OCI-LY3 (cell line): ENCODE results near the gene TSEN54.

Experiments
- H2AFZ ChIP-seq: fragments of 200-600, 300-600 bp; shearing (Covaris generic); 2 replicates; pipeline ENCODE4 v1.6.0; 2014; ENCODE audit warnings: antibody characterized with exemption, low read depth, low read length
- H3K27ac ChIP-seq: fragments of 200-600, 300-600 bp; sonication (generic); 2 replicates; pipeline ENCODE4 v1.5.1; 2014; ENCODE audit warnings: mild to moderate bottlenecking, low read length, moderate library complexity, mixed read lengths
- H3K27me3 ChIP-seq: fragments of 200-600, 300-600 bp; sonication (generic); 2 replicates; pipeline ENCODE4 v1.6.1; 2014; ENCODE audit warnings: low read depth, low read length, mixed read lengths
- H3K36me3 ChIP-seq: fragments of 200-600, 300-600 bp; sonication (generic); replicated peaks from 2 replicates; pipeline ENCODE3; 2014; ENCODE audit warnings: low read depth, low read length, mixed read lengths
- H3K4me1 ChIP-seq: fragments of 300-600, 200-600 bp; sonication (generic); 2 replicates; pipeline ENCODE4 v1.6.1; 2014; ENCODE audit warnings: low read length, mixed read lengths
- H3K4me2 ChIP-seq: fragments of 200-600, 300-600 bp; sonication (generic); 2 replicates; pipeline ENCODE4 v1.6.1; 2014; ENCODE audit warnings: low read length, mixed read lengths
- H3K4me3 ChIP-seq: fragments of 300-600, 200-600 bp; sonication (generic); 2 replicates; pipeline ENCODE4 v1.5.1; 2014; ENCODE audit warnings: antibody characterized with exemption, mild to moderate bottlenecking, low read length, moderate library complexity
- H3K79me2 ChIP-seq: fragments of 300-600, 200-600 bp; shearing (Covaris generic); 2 replicates; pipeline ENCODE4 v1.6.1; 2014; ENCODE audit warnings: mild to moderate bottlenecking, low read length, mixed read lengths
- H3K9ac ChIP-seq: fragments of 300-600, 200-600 bp; shearing (Covaris generic); 2 replicates; pipeline ENCODE4 v1.6.0; 2014; ENCODE audit warnings: mild to moderate bottlenecking, low read length, moderate library complexity
- H3K9me3 ChIP-seq: fragments of 200-600, 300-600 bp; shearing (Covaris generic); 2 replicates; pipeline ENCODE4 v1.6.1; 2014; ENCODE audit warnings: low read length, mixed read lengths; ENCODE audit not compliant: insufficient read depth
- H4K20me1 ChIP-seq: fragments of 200-600, 300-600 bp; sonication (generic); 2 replicates; pipeline ENCODE4 v1.6.1; 2016; ENCODE audit warnings: low read length, mixed read lengths; ENCODE audit not compliant: insufficient read depth
- CTCF ChIP-seq: fragments of 200-600, 300-600 bp; sonication (generic); IDR thresholded peaks from 2 replicates; pipeline ENCODE4 v1.5.1; 2014; ENCODE audit warnings: antibody characterized with exemption, low read length, low read depth
- EZH2phosphoT487 ChIP-seq: fragments of 200-600 bp; shearing (Covaris generic); IDR thresholded peaks from 2 replicates; pipeline ENCODE4 v1.6.1; 2018; ENCODE audit warnings: antibody characterized with exemption, mixed run types, low read depth

TSEN54 gene

GRCh38 chr17:75564195-75564594 lies 47.9 kb downstream of the TSEN54 start:
- Histone ChIP-seq H3K36me3 (no peaks in the 10 kb centered on the region), H3K79me2 (no peaks in the 10 kb centered on the region), H3K4me2 (no peak overlapping the region), H3K9ac (no peak overlapping the region), H3K27ac (no peak overlapping the region), H2AFZ (no peak overlapping the region), H3K9me3 (no peaks in the 10 kb centered on the region), H3K4me1 (peaks cover 10% of the 10 kb centered on the region), H3K4me3 (no peak overlapping the region), H4K20me1 (no peaks in the 10 kb centered on the region), H3K27me3 (no peaks in the 10 kb centered on the region)
- TF ChIP-seq EZH2phosphoT487 (no peak), CTCF (no peak)

DNA sequence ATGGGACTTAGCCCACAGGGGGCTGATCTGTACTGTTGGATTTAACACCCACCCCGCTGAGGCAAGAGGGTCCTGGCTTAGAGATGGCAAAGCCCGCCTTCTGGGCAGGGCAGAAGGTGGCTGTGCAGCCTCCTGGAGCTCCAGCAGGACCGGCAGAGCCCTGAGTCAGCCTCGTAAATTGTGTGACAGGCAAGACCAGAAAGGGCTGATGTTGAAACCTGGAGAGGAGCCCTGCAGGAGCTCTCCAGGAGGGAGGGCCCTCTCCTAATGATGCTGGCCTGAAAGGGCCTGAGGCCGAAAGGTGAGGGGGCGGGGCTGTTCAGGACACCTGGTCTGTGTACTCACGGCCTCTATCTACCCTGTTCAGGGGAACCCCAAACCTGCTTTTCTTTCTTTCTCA lies 48.7 kb downstream of the TSEN54 start:
- no peaks in the 10 kb centered on the region for H3K9me3 ChIP-seq
- H3K27me3 ChIP-seq, result no peaks in the 10 kb centered on the region
- no peak for TF ChIP-seq CTCF
- no peak for TF ChIP-seq EZH2phosphoT487
- H3K36me3 ChIP-seq, result no peaks in the 10 kb centered on the region
- H3K4me1 ChIP-seq, result peaks cover 10% of the 10 kb centered on the region
- H3K9ac ChIP-seq, result no peak overlapping the region
- no peak overlapping the region for H3K4me2 ChIP-seq
- H3K27ac ChIP-seq, result no peak overlapping the region
- no peaks in the 10 kb centered on the region for H3K79me2 ChIP-seq
- no peak overlapping the region for H3K4me3 ChIP-seq
- no peak overlapping the region for H2AFZ ChIP-seq
- H4K20me1 ChIP-seq, result no peaks in the 10 kb centered on the region

- peaks cover 13% of the 10 kb centered on the region for H3K4me1 ChIP-seq
- no peak for TF ChIP-seq EZH2phosphoT487
- no peak for TF ChIP-seq CTCF
- H4K20me1 ChIP-seq, result no peaks in the 10 kb centered on the region
- no peak overlapping the region for H3K4me2 ChIP-seq
- H3K27ac ChIP-seq, result no peak overlapping the region
- H3K9me3 ChIP-seq, result no peaks in the 10 kb centered on the region
- H2AFZ ChIP-seq, result no peak overlapping the region
- H3K27me3 ChIP-seq, result no peaks in the 10 kb centered on the region
- H3K9ac ChIP-seq, result no peak overlapping the region
- no peaks in the 10 kb centered on the region for H3K79me2 ChIP-seq
- no peak overlapping the region for H3K4me3 ChIP-seq
- no peaks in the 10 kb centered on the region for H3K36me3 ChIP-seq
Measured at GRCh38 chr17:75565618-75566017, 49.3 kb downstream of the TSEN54 start.

DNA sequence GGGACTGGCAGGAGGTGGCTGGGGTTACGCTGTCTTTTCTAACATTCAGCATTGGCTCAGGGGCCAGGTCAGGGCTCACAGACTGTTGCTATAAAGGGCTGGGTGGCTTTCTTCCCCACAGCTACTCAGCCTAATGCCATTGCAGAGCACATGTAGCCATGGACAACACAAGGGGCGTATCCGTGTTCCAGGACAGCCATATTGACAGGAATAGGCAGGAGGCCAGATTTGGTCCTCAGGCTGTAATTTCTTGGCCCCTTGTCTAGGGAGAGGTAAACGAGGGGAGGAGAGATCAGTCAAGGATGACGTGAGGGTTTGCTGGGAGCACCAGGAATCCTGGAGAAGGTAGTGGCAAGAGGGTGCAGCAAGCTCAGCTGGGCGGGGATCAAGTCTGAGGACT lies 50.1 kb downstream of the TSEN54 start:
- Histone ChIP-seq H3K9ac (no peak overlapping the region), H3K4me2 (peak overlapping the region; percentile 46), H3K4me1 (peaks cover 21% of the 10 kb centered on the region), H3K36me3 (no peaks in the 10 kb centered on the region), H3K9me3 (no peaks in the 10 kb centered on the region), H2AFZ (no peak overlapping the region), H3K4me3 (peak overlapping the region; percentile 6; the same call in 1 of the 2 replicates), H3K27me3 (no peaks in the 10 kb centered on the region), H3K79me2 (no peaks in the 10 kb centered on the region), H4K20me1 (no peaks in the 10 kb centered on the region), H3K27ac (no peak overlapping the region)
- no peak for TF ChIP-seq EZH2phosphoT487
- no peak for TF ChIP-seq CTCF
